B cell (primary cell): ENCODE data around the gene SALL3.

Experiments used
- CTCF ChIP-seq: fragments of 200-600 bp; IDR thresholded peaks from one replicate; pipeline ENCODE4 v1.8.0; 2022; ENCODE audit warnings: antibody characterized with exemption, mild to moderate bottlenecking
- EZH2 ChIP-seq: IDR thresholded peaks from 2 replicates; pipeline ENCODE4 v1.6.1; 2012; ENCODE audit warnings: borderline replicate concordance, low read depth, mild to moderate bottlenecking, moderate library complexity, low read length; ENCODE audit not compliant: insufficient read depth, poor library complexity, severe bottlenecking

GRCh38 chr18:78993014-78993926 lies 13.7 kb downstream of the SALL3 start:
- no peak for TF ChIP-seq CTCF
- TF ChIP-seq EZH2, result no peak
